ENCODE results near the gene TMPRSS13. TPM values are rescaled to one million over a fixed set of nuclear protein-coding genes. Genes with fewer than 3 reads are reported as not detected.

TMPRSS13 gene
- total RNA-seq, 2 experiments from 2014 or later = 0.79 to 1.1 TPM

GRCh38 chr11:117914991-117915618 is 14.1 kb downstream of the TMPRSS13 start:
- POLR2A ChIA-PET = no interaction called here
- intact Hi-C loops (cut with micrococcal nuclease; ENCODE audit: unreplicated experiment) = no loop called here
- no peak for DNase-seq (ENCODE audit: low spot score)

DNA sequence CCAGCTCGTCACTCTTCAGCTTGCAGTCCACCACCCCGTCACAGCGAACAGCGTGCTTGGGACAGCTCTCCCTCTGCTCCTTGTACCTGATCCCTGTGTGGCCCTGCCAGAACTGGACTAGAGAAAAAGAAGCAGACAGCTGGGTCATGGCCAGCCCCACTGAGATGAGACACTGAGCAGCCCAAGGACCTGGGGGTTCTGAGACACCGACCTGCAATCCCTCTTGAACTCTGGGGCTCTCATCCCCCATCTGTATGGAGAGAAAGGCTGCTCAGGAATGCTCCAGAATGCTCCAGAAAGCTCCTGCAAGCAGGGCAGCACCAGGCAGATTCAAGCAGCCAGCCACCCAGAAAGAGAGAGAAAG is 14.8 kb downstream of the TMPRSS13 start:
- H3K4me3 ChIP-seq (ENCODE audit: low read depth, low read length, poor library complexity, severe bottlenecking) = no peak overlapping the region
- no peaks in the 10 kb centered on the region for H3K36me3 ChIP-seq (ENCODE audit: insufficient read depth, low read length)
- no peak overlapping the region for H3K27ac ChIP-seq (ENCODE audit: low read depth, low read length, poor library complexity, severe bottlenecking)
- DNase-seq (ENCODE audit: low spot score) = no peak
- no peaks in the 10 kb centered on the region for H3K4me1 ChIP-seq (ENCODE audit: insufficient read depth, low read length, poor library complexity, severe bottlenecking)
- H3K4me2 ChIP-seq (ENCODE audit: low read length) = no peak overlapping the region
- H4K20me1 ChIP-seq (ENCODE audit: insufficient read depth, low read length) = no peaks in the 10 kb centered on the region
- POLR2A ChIA-PET = no interaction called here
- H3K9me3 ChIP-seq (ENCODE audit: low read length) = no peaks in the 10 kb centered on the region
- H2AFZ ChIP-seq (ENCODE audit: low read length) = no peak overlapping the region
- no peaks in the 10 kb centered on the region for H3K79me2 ChIP-seq (ENCODE audit: insufficient read depth, low read depth, low read length)
- CTCF ChIA-PET (ENCODE audit: unreplicated experiment) = no interaction called here
- no peak for TF ChIP-seq EZH2phosphoT487 (IDR thresholded peaks at IDR 0.05; ENCODE audit: borderline replicate concordance, low read depth, low read length)
- TF ChIP-seq CTCF (conservative IDR thresholded peaks at IDR 0.05; ENCODE audit: low read length) = no peak
- no peaks in the 10 kb centered on the region for H3K9me2 ChIP-seq (ENCODE audit: insufficient read depth, low read length)
- no TSS peak for BruUV-seq (replicated peaks)
- intact Hi-C loops (cut with micrococcal nuclease; ENCODE audit: unreplicated experiment) = no loop called here

More at GRCh38 chr11:117914991-117915618, 14.1 kb downstream of the TMPRSS13 start:
- H3K4me2 ChIP-seq (ENCODE audit: low read length) = no peak overlapping the region
- no peak overlapping the region for H3K4me3 ChIP-seq (ENCODE audit: low read depth, low read length, poor library complexity, severe bottlenecking)
- no peak for TF ChIP-seq EZH2phosphoT487 (IDR thresholded peaks at IDR 0.05; ENCODE audit: borderline replicate concordance, low read depth, low read length)
- no peak for TF ChIP-seq CTCF (conservative IDR thresholded peaks at IDR 0.05; ENCODE audit: low read length)
- H3K4me1 ChIP-seq (ENCODE audit: insufficient read depth, low read length, poor library complexity, severe bottlenecking) = no peaks in the 10 kb centered on the region
- H3K36me3 ChIP-seq (ENCODE audit: insufficient read depth, low read length) = no peaks in the 10 kb centered on the region
- no peaks in the 10 kb centered on the region for H3K79me2 ChIP-seq (ENCODE audit: insufficient read depth, low read depth, low read length)
- H2AFZ ChIP-seq (ENCODE audit: low read length) = no peak overlapping the region
- no peaks in the 10 kb centered on the region for H3K9me3 ChIP-seq (ENCODE audit: low read length)
- H4K20me1 ChIP-seq (ENCODE audit: insufficient read depth, low read length) = no peaks in the 10 kb centered on the region
- CTCF ChIA-PET (ENCODE audit: unreplicated experiment) = no interaction called here
- no peak overlapping the region for H3K27ac ChIP-seq (ENCODE audit: low read depth, low read length, poor library complexity, severe bottlenecking)
- no TSS peak for BruUV-seq (replicated peaks)
- no peaks in the 10 kb centered on the region for H3K9me2 ChIP-seq (ENCODE audit: insufficient read depth, low read length)

DNA sequence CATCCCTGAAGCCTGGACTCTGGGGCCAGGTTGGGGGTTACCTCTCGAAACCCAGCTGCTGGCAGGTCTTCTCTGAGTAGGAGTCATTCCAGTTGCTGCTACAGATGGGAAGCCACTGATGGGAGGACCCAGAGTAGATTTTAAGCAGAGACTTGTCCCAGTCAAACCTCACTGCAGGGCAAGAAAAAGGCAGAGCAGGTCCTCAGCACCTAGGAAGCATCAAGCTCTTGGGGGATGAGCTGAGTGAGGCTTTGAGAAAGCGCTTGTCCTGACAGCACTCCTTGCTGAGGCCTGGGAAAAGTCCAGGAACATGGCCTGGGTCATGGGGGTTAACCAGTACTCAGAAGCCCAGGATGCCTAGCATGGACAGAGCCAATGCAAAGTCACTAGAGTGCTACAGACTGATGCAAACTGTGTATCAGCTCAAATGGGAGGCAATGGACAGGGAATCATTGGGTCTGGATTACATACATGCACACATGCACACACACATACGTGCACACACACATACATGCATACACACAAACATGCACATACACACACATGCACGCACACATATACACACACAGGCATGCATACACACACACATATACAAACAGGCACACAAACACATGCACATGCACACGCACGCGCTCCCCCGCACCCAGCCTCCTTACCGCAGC is 15.3 kb downstream of the TMPRSS13 start:
- H3K27ac ChIP-seq (ENCODE audit: low read depth, low read length, poor library complexity, severe bottlenecking) = no peak overlapping the region
- no peak for TF ChIP-seq CTCF (conservative IDR thresholded peaks at IDR 0.05; ENCODE audit: low read length)
- TF ChIP-seq EZH2phosphoT487 (IDR thresholded peaks at IDR 0.05; ENCODE audit: borderline replicate concordance, low read depth, low read length) = no peak
- ChIA-PET CTCF (ENCODE audit: unreplicated experiment) (no interaction called here), POLR2A (no interaction called here)
- H3K4me2 ChIP-seq (ENCODE audit: low read length) = no peak overlapping the region
- intact Hi-C loops (cut with micrococcal nuclease; ENCODE audit: unreplicated experiment) = no loop called here
- H3K4me1 ChIP-seq (ENCODE audit: insufficient read depth, low read length, poor library complexity, severe bottlenecking) = no peaks in the 10 kb centered on the region
- H4K20me1 ChIP-seq (ENCODE audit: insufficient read depth, low read length) = no peaks in the 10 kb centered on the region
- no peak overlapping the region for H3K4me3 ChIP-seq (ENCODE audit: low read depth, low read length, poor library complexity, severe bottlenecking)
- H2AFZ ChIP-seq (ENCODE audit: low read length) = no peak overlapping the region
- no peak for DNase-seq (ENCODE audit: low spot score)
- H3K9me3 ChIP-seq (ENCODE audit: low read length) = no peaks in the 10 kb centered on the region
- H3K79me2 ChIP-seq (ENCODE audit: insufficient read depth, low read depth, low read length) = no peaks in the 10 kb centered on the region
- no peaks in the 10 kb centered on the region for H3K9me2 ChIP-seq (ENCODE audit: insufficient read depth, low read length)
- no peaks in the 10 kb centered on the region for H3K36me3 ChIP-seq (ENCODE audit: insufficient read depth, low read length)
- no TSS peak for BruUV-seq (replicated peaks)

Measured in OCI-LY7 (cell line).